H1 (cell line): Measurements from ENCODE around the gene NEDD9. TPM values are rescaled to one million over a fixed set of nuclear protein-coding genes. Genes with fewer than 3 reads are reported as not detected.

Experiments used
- CTCF ChIA-PET: fragments of 300-600 bp; sonication (Branson Sonifier 250); formaldehyde crosslinking; loops from one replicate; lab custom pipeline; 2021; ENCODE audit not compliant: partially characterized antibody; lab: Charles Lee
- POLR2A ChIA-PET: fragments of 300-600 bp; sonication (Branson Sonifier 250); formaldehyde crosslinking; loops from one replicate; lab custom pipeline; 2021; ENCODE audit warnings: inconsistent platforms; ENCODE audit not compliant: partially characterized antibody; lab: Charles Lee
- DNase-seq, 2 experiments: peaks; one replicate each; pipeline versions ENCODE4 v3.0.0 to v3.0.0-alpha.2; 2010 to 2022; ENCODE audit warnings: low spot score in 2 of 2, low read depth in 1 of 2, mixed read lengths in 1 of 2
- FAIRE-seq: peaks from 2 replicates; lab custom pipeline; 2011; peaks lifted over from hg19 to GRCh38; lab: Jason Lieb, UNC
- H2AFZ ChIP-seq: 2 replicates; pipeline ENCODE4 v1.8.1; 2012; ENCODE audit warnings: low read length, inconsistent platforms
- H2AK5ac ChIP-seq: 2 replicates; pipeline ENCODE4 v1.6.1; 2013; ENCODE audit warnings: low read depth, low read length
- H2BK120ac ChIP-seq: replicated peaks from 2 replicates; pipeline ENCODE3; 2013; ENCODE audit warnings: low read depth, low read length, inconsistent platforms
- H2BK12ac ChIP-seq: 2 replicates; pipeline ENCODE4 v1.6.1; 2013; ENCODE audit warnings: low read depth, low read length
- H2BK15ac ChIP-seq: 2 replicates; pipeline ENCODE4 v1.6.1; 2013; ENCODE audit warnings: low read length
- H2BK20ac ChIP-seq: 2 replicates; pipeline ENCODE4 v1.6.1; 2013; ENCODE audit warnings: low read length
- H2BK5ac ChIP-seq: 2 replicates; pipeline ENCODE4 v1.6.1; 2013; ENCODE audit warnings: low read depth, low read length
- H3K14ac ChIP-seq: 2 replicates; pipeline ENCODE4 v1.6.1; 2013; ENCODE audit warnings: inconsistent platforms; ENCODE audit not compliant: insufficient read length
- H3K18ac ChIP-seq: 2 replicates; pipeline ENCODE4 v1.6.1; 2013; ENCODE audit warnings: low read length; ENCODE audit errors: extremely low read depth
- H3K23ac ChIP-seq: 2 replicates; pipeline ENCODE4 v1.6.1; 2013; ENCODE audit warnings: inconsistent platforms; ENCODE audit not compliant: insufficient read length
- H3K23me2 ChIP-seq: 2 replicates; pipeline ENCODE4 v1.6.1; 2013; ENCODE audit warnings: low read depth, low read length
- H3K27ac ChIP-seq: 2 replicates; pipeline ENCODE4 v1.6.1; 2011; ENCODE audit warnings: low read depth, low read length, inconsistent platforms
- H3K27me3 ChIP-seq, 4 experiments: replicated peaks in 1 of 4; 1 replicate in 1 of 4; 2 replicates in 3 of 4; pipeline versions ENCODE4 v1.6.1 to v1.8.1; 2011 to 2013; ENCODE audit warnings: low read length in 3 of 4, mild to moderate bottlenecking in 3 of 4, inconsistent platforms in 2 of 4, mixed read lengths in 2 of 4, moderate library complexity in 1 of 4; ENCODE audit not compliant: control insufficient read depth in 3 of 4, insufficient read depth in 3 of 4; ENCODE audit errors: extremely low read depth in 1 of 4
- H3K36me3 ChIP-seq, 4 experiments: 2 replicates each; pipeline versions ENCODE4 v1.6.1 to v1.8.1; 2011 to 2013; ENCODE audit warnings: mild to moderate bottlenecking in 4 of 4, low read length in 3 of 4, moderate library complexity in 2 of 4, control low read depth in 1 of 4, inconsistent platforms in 1 of 4; ENCODE audit not compliant: insufficient read depth in 4 of 4, control insufficient read depth in 2 of 4
- H3K4ac ChIP-seq: replicated peaks from 2 replicates; pipeline ENCODE3; 2013; ENCODE audit warnings: low read length, low read depth, mixed read lengths, inconsistent platforms; ENCODE audit not compliant: insufficient read length
- H3K4me1 ChIP-seq, 4 experiments: replicated peaks in 1 of 4; 1 replicate in 1 of 4; 2 replicates in 3 of 4; pipeline versions ENCODE4 v1.6.1 to v1.8.1; 2011 to 2013; ENCODE audit warnings: low read length in 3 of 4, inconsistent platforms in 2 of 4, mixed read lengths in 1 of 4; ENCODE audit not compliant: insufficient read depth in 4 of 4, control insufficient read depth in 3 of 4
- H3K4me2 ChIP-seq, 2 experiments: 2 replicates each; pipeline versions ENCODE4 v1.6.1 to v1.8.1; 2011 to 2013; ENCODE audit warnings: low read depth in 2 of 2, low read length in 2 of 2, control low read depth in 1 of 2, inconsistent platforms in 1 of 2, mild to moderate bottlenecking in 1 of 2; ENCODE audit not compliant: insufficient read depth in 1 of 2
- H3K4me3 ChIP-seq, 4 experiments: fragments of 200-600, 300-600 bp in 1 of 4; sonication (generic), shearing (Covaris generic), sonication (Bioruptor Twin) in 1 of 4; 2 replicates each; pipeline versions ENCODE4 v1.5.1 to v1.8.1; 2011 to 2016; ENCODE audit warnings: low read length in 4 of 4, low read depth in 3 of 4, control low read depth in 2 of 4, inconsistent platforms in 2 of 4, mild to moderate bottlenecking in 2 of 4, mixed read lengths in 1 of 4, moderate library complexity in 1 of 4; ENCODE audit not compliant: insufficient read depth in 2 of 4; ENCODE audit errors: extremely low read depth in 1 of 4
- H3K56ac ChIP-seq: replicated peaks from 2 replicates; pipeline ENCODE3; 2013; ENCODE audit warnings: low read depth, mild to moderate bottlenecking, mixed read lengths, low read length, inconsistent platforms; ENCODE audit not compliant: insufficient read length
- H3K79me1 ChIP-seq: 2 replicates; pipeline ENCODE4 v1.6.1; 2013; ENCODE audit warnings: low read depth, low read length, control low read depth
- H3K79me2 ChIP-seq, 2 experiments: 2 replicates each; pipeline versions ENCODE4 v1.6.1 to v1.8.1; 2012 to 2013; ENCODE audit warnings: low read length in 2 of 2, mild to moderate bottlenecking in 2 of 2, inconsistent platforms in 1 of 2; ENCODE audit not compliant: insufficient read depth in 2 of 2, control insufficient read depth in 1 of 2
- H3K9ac ChIP-seq, 4 experiments: replicated peaks in 1 of 4; 1 replicate in 1 of 4; 2 replicates in 3 of 4; pipeline versions ENCODE4 v1.6.1 to v1.8.1; 2011 to 2013; ENCODE audit warnings: low read depth in 3 of 4, low read length in 3 of 4, control low read depth in 2 of 4, mild to moderate bottlenecking in 2 of 4, moderate library complexity in 2 of 4, inconsistent platforms in 1 of 4; ENCODE audit errors: extremely low read depth in 1 of 4
- H3K9me3 ChIP-seq, 2 experiments: 2 replicates each; pipeline versions ENCODE4 v1.6.1 to v1.8.1; 2012 to 2013; ENCODE audit warnings: mild to moderate bottlenecking in 2 of 2, moderate library complexity in 2 of 2, control low read depth in 1 of 2, inconsistent platforms in 1 of 2, low read depth in 1 of 2, low read length in 1 of 2, mixed read lengths in 1 of 2; ENCODE audit not compliant: insufficient read depth in 2 of 2
- H4K20me1 ChIP-seq, 2 experiments: replicated peaks in 1 of 2; 2 replicates each; pipeline versions ENCODE3 to v1.8.1; 2011 to 2013; ENCODE audit warnings: inconsistent platforms in 2 of 2, low read length in 2 of 2, mild to moderate bottlenecking in 1 of 2; ENCODE audit not compliant: insufficient read depth in 2 of 2, control insufficient read depth in 1 of 2
- H4K5ac ChIP-seq: 2 replicates; pipeline ENCODE4 v1.6.1; 2013; ENCODE audit warnings: low read length, low read depth, mixed read lengths, inconsistent platforms; ENCODE audit not compliant: insufficient read length
- H4K8ac ChIP-seq: 2 replicates; pipeline ENCODE4 v1.8.0; 2013; ENCODE audit warnings: mild to moderate bottlenecking, moderate library complexity, low read length, inconsistent platforms; ENCODE audit not compliant: insufficient read depth; ENCODE audit errors: extremely low read depth
- H4K91ac ChIP-seq: replicated peaks from 2 replicates; pipeline ENCODE3; 2013; ENCODE audit warnings: low read length, mixed read lengths, inconsistent platforms; ENCODE audit not compliant: insufficient read length
- BACH1 ChIP-seq: IDR thresholded peaks from 2 replicates; pipeline ENCODE4 v1.6.1; 2012; ENCODE audit warnings: low read length, improper control_type of control experiment
- BCL11A ChIP-seq, 2 experiments: IDR thresholded peaks; one replicate each; pipeline ENCODE4 v1.6.1; 2011; ENCODE audit warnings: low read depth in 2 of 2, low read length in 2 of 2, mild to moderate bottlenecking in 2 of 2
- CHD2 ChIP-seq: IDR thresholded peaks from 2 replicates; pipeline ENCODE4 v1.6.1; 2012; ENCODE audit warnings: low read length, improper control_type of control experiment
- CTBP2 ChIP-seq: IDR thresholded peaks from 2 replicates; pipeline ENCODE4 v1.7.0; 2011; ENCODE audit warnings: borderline replicate concordance, mild to moderate bottlenecking, moderate library complexity, mixed read lengths, low read length; ENCODE audit not compliant: insufficient read depth, insufficient read length
- SIN3A ChIP-seq, 2 experiments: IDR thresholded peaks in 1 of 2; conservative IDR thresholded peaks in 1 of 2; 2 replicates each; pipeline ENCODE4 v1.6.1; 2011 to 2012; ENCODE audit warnings: low read length in 2 of 2, improper control_type of control experiment in 1 of 2, low read depth in 1 of 2, mild to moderate bottlenecking in 1 of 2
- SIX5 ChIP-seq: IDR thresholded peaks from 2 replicates; pipeline ENCODE4 v1.6.1; 2011; ENCODE audit warnings: mild to moderate bottlenecking, low read depth, low read length
- SUZ12 ChIP-seq: fragments of 200-600 bp; sonication (generic); IDR thresholded peaks from 2 replicates; pipeline ENCODE4 v1.6.1; 2012; ENCODE audit warnings: mild to moderate bottlenecking, inconsistent platforms, low read length, moderate library complexity, mixed read lengths
- ZNF274 ChIP-seq: IDR thresholded peaks from 2 replicates; pipeline ENCODE4 v1.7.0; 2012; ENCODE audit warnings: low read length, borderline replicate concordance; ENCODE audit errors: extremely low read depth
- WGBS, 2 experiments: shearing (Covaris generic) in 1 of 2; methylation state at CpG; one replicate each; pipeline versions ENCODE4 v1.1.6 to v1.1.7; 2013 to 2015; ENCODE audit warnings: low lambda C conversion rate in 2 of 2, mixed read lengths in 2 of 2, inconsistent platforms in 1 of 2, low coverage in 1 of 2, missing lambda C conversion rate in 1 of 2; ENCODE audit not compliant: insufficient replicate concordance in 2 of 2, insufficient coverage in 1 of 2, insufficient read length in 1 of 2; ENCODE audit errors: extremely low coverage in 1 of 2, missing lambda C conversion rate in 1 of 2; 5-methylcytosine and 5-hydroxymethylcytosine counted together
- polyA plus RNA-seq, 7 experiments: library from polyadenylated mRNA; depleted of rRNA in 3 of 7; stranded (reverse) in 5 of 7; unstranded in 2 of 7; fragments of >200 nt in 5 of 7; fragments of 200-250 nt in 2 of 7; gene quantifications; 1 replicate in 5 of 7; 2 replicates in 1 of 7; 4 replicates in 1 of 7; pipeline versions ENCODE4 v1.2.1 to v1.2.3, GENCODE V29; 2011 to 2013; ENCODE audit warnings: missing spikeins in 2 of 7, mixed read lengths in 2 of 7
- total RNA-seq: library from RNA; stranded (reverse); fragmentation: NEBNext Ultra II Directional; extraction: Animal tissue kit (Norgen Biotek cat#: 25700); gene quantifications from 2 replicates; pipeline ENCODE4 v1.2.1, GENCODE V29; 2021

The NEDD9 gene
- total and polyA plus RNA-seq, 2 of the 8 experiments (the other 6 are each of a cell fraction or from before 2014, with no cell fraction given) = 3.6 to 12.0 TPM

DNA sequence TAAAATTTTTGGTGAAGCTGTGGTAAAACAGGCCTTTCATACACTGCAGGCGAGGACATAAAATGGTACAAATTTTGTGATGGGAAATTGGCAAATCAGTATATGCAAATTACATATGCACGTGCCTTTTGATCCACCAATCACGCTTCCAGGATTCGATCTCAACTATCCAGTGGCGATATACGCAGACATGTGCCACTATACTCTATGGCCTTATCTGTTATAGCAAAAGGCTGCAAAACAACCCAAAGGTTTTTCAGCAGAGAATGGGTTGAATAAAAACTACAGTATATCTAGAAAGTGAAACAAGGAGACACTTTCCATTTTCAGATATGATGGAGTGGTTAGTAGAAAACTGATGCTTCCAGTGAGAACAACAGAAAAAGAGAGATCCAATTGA is 79.0 kb downstream of the NEDD9 start:
- H2BK120ac ChIP-seq = no peak overlapping the region
- POLR2A ChIA-PET = no interaction called here

More for the DNA sequence above, 79.0 kb downstream of the NEDD9 start:
- Histone ChIP-seq H3K27me3 (no peaks in the 10 kb centered on the region), H2AK5ac (no peak overlapping the region), H3K9ac (no peak overlapping the region), H3K18ac (no peak overlapping the region), H3K4me3 (no peak overlapping the region), H3K23me2 (no peaks in the 10 kb centered on the region), H2BK20ac (no peak overlapping the region), H3K27ac (no peak overlapping the region), H4K8ac (no peak overlapping the region), H3K4ac (no peak overlapping the region), H3K9me3 (no peaks in the 10 kb centered on the region), H2BK15ac (no peak overlapping the region), H4K91ac (no peak overlapping the region), H3K14ac (no peak overlapping the region), H3K4me1 (peaks cover 0 to 3% (median 0%) of the 10 kb centered on the region in 4 experiments; a peak in 2 of 7 replicates), H2BK12ac (no peak overlapping the region), H3K4me2 (peak overlapping the region in 1 of 2 experiments; percentile 55; a peak in 1 of 4 replicates), H4K5ac (no peak overlapping the region), H3K79me1 (no peaks in the 10 kb centered on the region), H3K23ac (no peak overlapping the region), H2BK5ac (no peak overlapping the region), H3K56ac (no peak overlapping the region), H3K79me2 (no peaks in the 10 kb centered on the region), H3K36me3 (no peaks in the 10 kb centered on the region), H4K20me1 (no peaks in the 10 kb centered on the region), H2AFZ (no peak overlapping the region; the same call in 1 of the 2 replicates)
- TF ChIP-seq CTBP2 (no peak), ZNF274 (no peak), CHD2 (no peak), SIN3A (conservative IDR thresholded peaks at IDR 0.05 in 1 of 2, IDR thresholded peaks at IDR 0.05 in 1 of 2; ENCODE audit: low read depth in 1 of 2, low read length in 2 of 2) (no peak), BACH1 (no peak), SUZ12 (no peak), BCL11A (IDR thresholded peaks at IDR 0.05; ENCODE audit: low read depth in 2 of 2, low read length in 2 of 2) (no peak), SIX5 (no peak)
- no peak for DNase-seq
- FAIRE-seq = no peak
- WGBS, 2 experiments = 91% methylated on average over 6 of the region's 6 CpGs; no CpG with 5 or more reads in 1 of the 2 experiments
- CTCF ChIA-PET = interaction anchor here (2.3 kb wide), 1 partner anchor 18 kb away, joined by 9 read pairs; no protein-coding TSS in a partner anchor
